Measurements from ENCODE around the gene PGBD4. TPM values are rescaled to one million over a fixed set of nuclear protein-coding genes. Genes with fewer than 3 reads are reported as not detected.

PGBD4 gene
- total and polyA plus RNA-seq, 11 donors, result 0.86 to 2.1 (median 1.4) TPM

GRCh38 chr15:34065941-34066340 is 35.9 kb upstream of the PGBD4 start:
- Histone ChIP-seq H3K27me3 (no peaks in the 10 kb centered on the region), H3K9me3 (no peaks in the 10 kb centered on the region), H3K36me3 (no peaks in the 10 kb centered on the region), H3K27ac (no peak overlapping the region), H3K4me1 (peaks cover 0 to 5% (median 0%) of the 10 kb centered on the region in 12 donors), H3K4me3 (no peak overlapping the region)
- no peak for TF ChIP-seq POLR2A (IDR thresholded peaks at IDR 0.05)
- no peak for TF ChIP-seq CTCF (IDR thresholded peaks at IDR 0.05)
- intact Hi-C loops (cut with DNase I), result loop anchor here in 3 of 10 donors (5.0 to 10.0 kb wide), 4 partner anchors 51 to 519 kb away; partner anchors contain the start of genes GOLGA8B (in 1 of the 3), LPCAT4 (in 1 of the 3) and SLC12A6 (in 1 of the 3)
- DNase-seq, result no peak
- WGBS, 4 donors, result 80 to 90% (median 87%) methylated on average over 8 of the region's 8 CpGs
- no peak for ATAC-seq

GRCh38 chr15:34070003-34070402 is 31.9 kb upstream of the PGBD4 start:
- Histone ChIP-seq H3K27ac (no peak overlapping the region), H3K9me3 (no peaks in the 10 kb centered on the region), H3K4me3 (no peak overlapping the region), H3K27me3 (no peaks in the 10 kb centered on the region), H3K4me1 (no peaks in the 10 kb centered on the region), H3K36me3 (no peaks in the 10 kb centered on the region)
- intact Hi-C loops (cut with DNase I), result no loop called here
- no peak for TF ChIP-seq CTCF (IDR thresholded peaks at IDR 0.05)
- no peak for TF ChIP-seq POLR2A (IDR thresholded peaks at IDR 0.05)
- no peak for DNase-seq
- ATAC-seq, result no peak
- WGBS, 4 donors, result 72 to 76% (median 74%) methylated on average over 6 of the region's 6 CpGs

GRCh38 chr15:34076785-34077184 is 25.1 kb upstream of the PGBD4 start:
- intact Hi-C loops (cut with DNase I), result no loop called here
- Histone ChIP-seq H3K27ac (no peak overlapping the region), H3K9me3 (no peaks in the 10 kb centered on the region), H3K4me1 (no peaks in the 10 kb centered on the region), H3K36me3 (peaks cover 0 to 4% (median 0%) of the 10 kb centered on the region in 9 donors), H3K27me3 (no peaks in the 10 kb centered on the region), H3K4me3 (no peak overlapping the region)
- no peak for DNase-seq
- TF ChIP-seq POLR2A (IDR thresholded peaks at IDR 0.05) (no peak), CTCF (IDR thresholded peaks at IDR 0.05) (no peak)
- WGBS, 4 donors, result 93 to 97% (median 95%) methylated on average over 4 of the region's 4 CpGs
- no peak for ATAC-seq

GRCh38 chr15:34078900-34079299 is 23.0 kb upstream of the PGBD4 start:
- no peak for TF ChIP-seq POLR2A (IDR thresholded peaks at IDR 0.05)
- TF ChIP-seq CTCF (IDR thresholded peaks at IDR 0.05), result no peak
- intact Hi-C loops (cut with DNase I), result no loop called here
- DNase-seq (no peak), ATAC-seq (no peak)
- Histone ChIP-seq H3K4me3 (no peak overlapping the region), H3K9me3 (no peaks in the 10 kb centered on the region), H3K36me3 (peaks cover 0 to 22% (median 10%) of the 10 kb centered on the region in 9 donors), H3K27ac (no peak overlapping the region), H3K4me1 (no peaks in the 10 kb centered on the region), H3K27me3 (no peaks in the 10 kb centered on the region)
- WGBS, 4 donors, result 86 to 90% (median 88%) methylated on average over 3 of the region's 3 CpGs
